ENCODE measurements around the gene ERBB4.

The ERBB4 gene

GRCh38 chr2:212142631-212143030 is 396.0 kb downstream of the ERBB4 start:
- no peaks in the 10 kb centered on the region for H4K20me1 ChIP-seq (ENCODE audit: insufficient read depth)
- no peaks in the 10 kb centered on the region for H3K79me2 ChIP-seq (ENCODE audit: insufficient read depth, low read depth)
- no peak overlapping the region for H3K4me2 ChIP-seq
- no peak overlapping the region for H3K4me3 ChIP-seq (IDR thresholded peaks at IDR 0.05; ENCODE audit: insufficient read depth, low read depth, low read length)
- H2AFZ ChIP-seq (ENCODE audit: low read depth): no peak overlapping the region
- H3K27me3 ChIP-seq (ENCODE audit: insufficient read depth, low read depth): no peaks in the 10 kb centered on the region
- H3K9ac ChIP-seq: no peak overlapping the region
- TF ChIP-seq CTCF (conservative IDR thresholded peaks at IDR 0.05; ENCODE audit: low read depth, low read length): no peak
- no peak overlapping the region for H3K27ac ChIP-seq
- H3K4me1 ChIP-seq (ENCODE audit: low read depth, poor library complexity, severe bottlenecking): peaks cover 10% of the 10 kb centered on the region
- H3K36me3 ChIP-seq (ENCODE audit: insufficient read depth): no peaks in the 10 kb centered on the region

- H3K4me2 ChIP-seq: no peak overlapping the region
- no peak overlapping the region for H2AFZ ChIP-seq (ENCODE audit: low read depth)
- no peaks in the 10 kb centered on the region for H3K79me2 ChIP-seq (ENCODE audit: insufficient read depth, low read depth)
- H3K27ac ChIP-seq: no peak overlapping the region
- H3K9ac ChIP-seq: no peak overlapping the region
- no peak for TF ChIP-seq CTCF (conservative IDR thresholded peaks at IDR 0.05; ENCODE audit: low read depth, low read length)
- no peaks in the 10 kb centered on the region for H3K36me3 ChIP-seq (ENCODE audit: insufficient read depth)
- H3K27me3 ChIP-seq (ENCODE audit: insufficient read depth, low read depth): no peaks in the 10 kb centered on the region
- H4K20me1 ChIP-seq (ENCODE audit: insufficient read depth): no peaks in the 10 kb centered on the region
- peaks cover 10% of the 10 kb centered on the region for H3K4me1 ChIP-seq (ENCODE audit: low read depth, poor library complexity, severe bottlenecking)
- no peak overlapping the region for H3K4me3 ChIP-seq (IDR thresholded peaks at IDR 0.05; ENCODE audit: insufficient read depth, low read depth, low read length)
Measured at GRCh38 chr2:212141499-212141898, 397.1 kb downstream of the ERBB4 start.

GRCh38 chr2:212136216-212136795 is 402.3 kb downstream of the ERBB4 start:
- H3K9ac ChIP-seq: no peak overlapping the region
- no peak overlapping the region for H3K4me3 ChIP-seq (IDR thresholded peaks at IDR 0.05; ENCODE audit: insufficient read depth, low read depth, low read length)
- no peaks in the 10 kb centered on the region for H4K20me1 ChIP-seq (ENCODE audit: insufficient read depth)
- H3K27me3 ChIP-seq (ENCODE audit: insufficient read depth, low read depth): no peaks in the 10 kb centered on the region
- no peak overlapping the region for H3K27ac ChIP-seq
- H3K4me1 ChIP-seq (ENCODE audit: low read depth, poor library complexity, severe bottlenecking): peaks cover 5% of the 10 kb centered on the region
- no peak overlapping the region for H3K4me2 ChIP-seq
- H3K36me3 ChIP-seq (ENCODE audit: insufficient read depth): no peaks in the 10 kb centered on the region
- TF ChIP-seq CTCF (conservative IDR thresholded peaks at IDR 0.05; ENCODE audit: low read depth, low read length): no peak
- H2AFZ ChIP-seq (ENCODE audit: low read depth): no peak overlapping the region
- no peaks in the 10 kb centered on the region for H3K79me2 ChIP-seq (ENCODE audit: insufficient read depth, low read depth)

GRCh38 chr2:212135739-212136138 is 402.9 kb downstream of the ERBB4 start:
- no peak overlapping the region for H3K4me3 ChIP-seq (IDR thresholded peaks at IDR 0.05; ENCODE audit: insufficient read depth, low read depth, low read length)
- H3K4me1 ChIP-seq (ENCODE audit: low read depth, poor library complexity, severe bottlenecking): no peaks in the 10 kb centered on the region
- no peak overlapping the region for H3K27ac ChIP-seq
- no peaks in the 10 kb centered on the region for H3K36me3 ChIP-seq (ENCODE audit: insufficient read depth)
- no peaks in the 10 kb centered on the region for H4K20me1 ChIP-seq (ENCODE audit: insufficient read depth)
- no peak overlapping the region for H2AFZ ChIP-seq (ENCODE audit: low read depth)
- no peak for TF ChIP-seq CTCF (conservative IDR thresholded peaks at IDR 0.05; ENCODE audit: low read depth, low read length)
- H3K27me3 ChIP-seq (ENCODE audit: insufficient read depth, low read depth): no peaks in the 10 kb centered on the region
- no peak overlapping the region for H3K4me2 ChIP-seq
- no peak overlapping the region for H3K9ac ChIP-seq
- H3K79me2 ChIP-seq (ENCODE audit: insufficient read depth, low read depth): no peaks in the 10 kb centered on the region

Measured in KMS-11 (cell line).